Measurements from ENCODE around the gene MYO5A. TPM values are rescaled to one million over a fixed set of nuclear protein-coding genes. Genes with fewer than 3 reads are reported as not detected.

The MYO5A gene
- total RNA-seq, 1 donor from 2014 or later, result 41.0 TPM

DNA sequence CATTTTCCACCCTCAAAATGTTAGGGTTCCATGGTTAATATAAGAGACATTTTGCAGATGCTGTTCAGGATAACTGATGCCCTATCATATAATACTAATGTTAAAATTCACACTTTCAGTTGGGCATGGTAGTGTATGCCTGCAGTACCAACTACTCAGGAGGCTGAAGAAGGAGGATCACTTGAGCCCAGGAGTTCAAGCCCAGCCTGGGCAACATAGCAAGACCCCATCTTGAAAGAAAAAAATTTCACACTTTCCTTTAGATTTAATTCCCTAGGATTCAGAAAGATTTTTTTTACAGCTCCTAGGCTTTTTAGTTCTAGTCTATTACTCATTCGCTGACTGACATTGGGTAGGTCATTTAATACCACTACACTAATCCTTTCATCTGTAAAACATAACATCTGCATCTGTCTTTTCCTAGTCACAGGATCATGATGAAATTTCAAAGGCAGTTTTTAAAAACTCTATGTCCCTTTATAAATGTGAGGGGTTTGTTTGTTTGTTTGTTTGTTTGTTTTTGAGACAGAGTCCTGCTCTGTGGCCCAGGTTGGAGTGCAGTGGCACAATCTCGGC is 103.7 kb downstream of the MYO5A start:
- H3K27me3 Mint-ChIP-seq (ENCODE audit: low read depth), result no peaks in the 10 kb centered on the region
- peaks cover 5% of the 10 kb centered on the region for H3K36me3 Mint-ChIP-seq (ENCODE audit: low read depth)
- H3K27ac Mint-ChIP-seq (ENCODE audit: unreplicated experiment), result no peak overlapping the region
- TF ChIP-seq, protein P1, sequence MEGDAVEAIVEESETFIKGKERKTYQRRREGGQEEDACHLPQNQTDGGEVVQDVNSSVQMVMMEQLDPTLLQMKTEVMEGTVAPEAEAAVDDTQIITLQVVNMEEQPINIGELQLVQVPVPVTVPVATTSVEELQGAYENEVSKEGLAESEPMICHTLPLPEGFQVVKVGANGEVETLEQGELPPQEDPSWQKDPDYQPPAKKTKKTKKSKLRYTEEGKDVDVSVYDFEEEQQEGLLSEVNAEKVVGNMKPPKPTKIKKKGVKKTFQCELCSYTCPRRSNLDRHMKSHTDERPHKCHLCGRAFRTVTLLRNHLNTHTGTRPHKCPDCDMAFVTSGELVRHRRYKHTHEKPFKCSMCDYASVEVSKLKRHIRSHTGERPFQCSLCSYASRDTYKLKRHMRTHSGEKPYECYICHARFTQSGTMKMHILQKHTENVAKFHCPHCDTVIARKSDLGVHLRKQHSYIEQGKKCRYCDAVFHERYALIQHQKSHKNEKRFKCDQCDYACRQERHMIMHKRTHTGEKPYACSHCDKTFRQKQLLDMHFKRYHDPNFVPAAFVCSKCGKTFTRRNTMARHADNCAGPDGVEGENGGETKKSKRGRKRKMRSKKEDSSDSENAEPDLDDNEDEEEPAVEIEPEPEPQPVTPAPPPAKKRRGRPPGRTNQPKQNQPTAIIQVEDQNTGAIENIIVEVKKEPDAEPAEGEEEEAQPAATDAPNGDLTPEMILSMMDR (IDR thresholded peaks at IDR 0.05), result no peak
- H3K4me3 Mint-ChIP-seq (ENCODE audit: unreplicated experiment), result no peak overlapping the region
- no peak for DNase-seq (ENCODE audit: low spot score)
- no peaks in the 10 kb centered on the region for H3K9me3 Mint-ChIP-seq (ENCODE audit: low read depth)
- peaks cover 15% of the 10 kb centered on the region for H3K4me1 Mint-ChIP-seq (ENCODE audit: low read depth)

DNA sequence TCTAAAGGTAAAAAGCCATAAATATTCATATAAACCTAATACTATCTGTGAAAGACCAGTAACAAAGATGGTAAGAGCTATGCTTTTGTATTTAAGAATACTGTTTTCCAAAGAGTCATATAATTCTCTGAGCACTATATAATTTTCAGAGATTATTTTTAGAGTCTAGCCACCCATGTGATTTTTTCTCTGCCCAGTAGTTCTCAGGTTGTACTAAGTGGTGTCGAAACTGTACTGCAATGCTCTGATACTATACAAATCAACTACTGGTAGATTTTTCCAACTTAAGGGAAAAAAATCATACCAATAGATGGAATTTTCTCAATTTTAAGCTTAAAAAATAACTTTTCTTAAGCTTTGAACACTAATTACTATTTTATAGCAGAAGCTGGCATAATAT is 104.8 kb downstream of the MYO5A start:
- H3K4me1 Mint-ChIP-seq (ENCODE audit: low read depth), result peaks cover 15% of the 10 kb centered on the region
- no peaks in the 10 kb centered on the region for H3K9me3 Mint-ChIP-seq (ENCODE audit: low read depth)
- H3K36me3 Mint-ChIP-seq (ENCODE audit: low read depth), result peaks cover 5% of the 10 kb centered on the region
- H3K27ac Mint-ChIP-seq (ENCODE audit: unreplicated experiment), result no peak overlapping the region
- no peaks in the 10 kb centered on the region for H3K27me3 Mint-ChIP-seq (ENCODE audit: low read depth)
- no peak overlapping the region for H3K4me3 Mint-ChIP-seq (ENCODE audit: unreplicated experiment)
- DNase-seq (ENCODE audit: low spot score), result no peak
- TF ChIP-seq, protein P1 (IDR thresholded peaks at IDR 0.05), result no peak

DNA sequence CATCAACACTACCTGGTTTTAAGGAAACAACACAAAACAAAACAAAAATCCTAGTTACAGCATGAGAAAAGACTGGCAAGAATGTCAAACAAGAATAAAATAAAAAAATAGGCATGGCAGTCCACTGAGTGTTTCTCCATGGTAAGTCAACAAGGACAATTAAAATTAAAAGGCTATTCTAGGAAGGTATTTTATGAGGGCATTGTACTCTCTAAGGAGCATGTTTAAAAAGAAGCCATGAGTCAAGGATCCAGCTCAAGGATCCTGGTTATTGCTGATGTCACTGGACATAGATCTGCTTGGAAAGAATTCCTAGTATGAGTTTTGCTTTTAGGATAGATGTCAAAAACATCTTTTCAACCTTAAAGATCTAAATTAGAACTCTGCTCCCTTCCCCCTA is 106.7 kb downstream of the MYO5A start:
- H3K27ac Mint-ChIP-seq (ENCODE audit: unreplicated experiment), result no peak overlapping the region
- no peaks in the 10 kb centered on the region for H3K27me3 Mint-ChIP-seq (ENCODE audit: low read depth)

DNA sequence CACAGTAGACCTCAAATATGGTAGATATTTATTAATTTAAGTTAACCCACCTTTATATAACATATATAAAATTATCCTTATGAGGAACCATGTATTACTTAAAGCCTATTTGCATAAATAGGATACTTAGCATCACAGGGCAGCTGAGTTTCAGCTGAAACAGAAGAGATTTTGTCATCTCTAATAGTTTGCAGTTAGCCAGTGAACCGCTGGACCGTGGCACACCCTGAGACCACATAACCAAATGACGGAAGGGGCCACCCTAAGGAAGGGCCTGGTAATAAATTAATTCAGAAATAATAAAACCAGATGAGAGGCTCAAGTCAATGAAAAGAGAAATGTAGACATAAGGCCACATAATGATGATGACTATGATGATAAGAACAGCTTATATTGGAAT is 107.7 kb downstream of the MYO5A start:
- Mint-ChIP-seq H3K27ac (ENCODE audit: unreplicated experiment) (no peak overlapping the region), H3K4me1 (ENCODE audit: low read depth) (peaks cover 4% of the 10 kb centered on the region), H3K27me3 (ENCODE audit: low read depth) (no peaks in the 10 kb centered on the region), H3K4me3 (ENCODE audit: unreplicated experiment) (no peak overlapping the region), H3K9me3 (ENCODE audit: low read depth) (no peaks in the 10 kb centered on the region), H3K36me3 (ENCODE audit: low read depth) (peaks cover 5% of the 10 kb centered on the region)
- TF ChIP-seq, protein P1 (IDR thresholded peaks at IDR 0.05), result no peak
- DNase-seq (ENCODE audit: low spot score), result no peak

More for the DNA sequence above, 106.7 kb downstream of the MYO5A start:
- TF ChIP-seq, protein P1 (IDR thresholded peaks at IDR 0.05), result no peak
- DNase-seq (ENCODE audit: low spot score), result no peak
- H3K4me3 Mint-ChIP-seq (ENCODE audit: unreplicated experiment), result no peak overlapping the region
- H3K36me3 Mint-ChIP-seq (ENCODE audit: low read depth), result peaks cover 5% of the 10 kb centered on the region
- no peaks in the 10 kb centered on the region for H3K9me3 Mint-ChIP-seq (ENCODE audit: low read depth)
- peaks cover 4% of the 10 kb centered on the region for H3K4me1 Mint-ChIP-seq (ENCODE audit: low read depth)

DNA sequence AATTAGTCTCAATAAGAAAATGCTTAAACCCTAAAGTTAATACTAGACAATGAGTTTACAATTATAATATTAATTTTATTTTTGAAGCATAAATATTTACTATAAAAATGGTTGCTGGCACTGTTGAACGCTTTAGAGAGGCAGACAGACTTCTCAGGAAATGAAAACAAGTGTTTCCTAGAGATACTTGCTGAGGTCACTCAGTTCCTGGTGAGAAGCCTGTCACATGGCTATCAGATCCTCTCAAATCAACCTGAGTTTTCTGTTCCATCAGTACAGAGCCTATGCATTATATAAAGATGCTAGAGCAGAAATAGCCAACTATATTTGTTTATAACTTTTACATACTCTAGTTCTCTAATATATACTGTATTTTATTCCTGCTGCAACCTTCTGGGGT is 109.2 kb downstream of the MYO5A start:
- Mint-ChIP-seq H3K27me3 (ENCODE audit: low read depth) (no peaks in the 10 kb centered on the region), H3K36me3 (ENCODE audit: low read depth) (peaks cover 8% of the 10 kb centered on the region), H3K27ac (ENCODE audit: unreplicated experiment) (no peak overlapping the region), H3K9me3 (ENCODE audit: low read depth) (no peaks in the 10 kb centered on the region), H3K4me3 (ENCODE audit: unreplicated experiment) (no peak overlapping the region), H3K4me1 (ENCODE audit: low read depth) (peaks cover 4% of the 10 kb centered on the region)
- TF ChIP-seq, protein P1 (IDR thresholded peaks at IDR 0.05), result no peak
- DNase-seq (ENCODE audit: low spot score), result no peak
